Brain (organoid and tissue), 1 donor: ENCODE data around the gene OR8H1. TPM values are rescaled to one million over a fixed set of nuclear protein-coding genes. Genes with fewer than 3 reads are reported as not detected.

ENCODE experiments used
- polyA plus RNA-seq: library from polyadenylated mRNA; stranded (reverse); fragments of 350-450 nt; fragmentation: Illumina TruSeq; extraction: RNeasy Lipid Tissue Mini Kit (QIAGEN cat#74804); gene quantifications from one replicate; pipeline ENCODE4 v1.2.3, GENCODE V29; 2015; ENCODE audit warnings: low read depth, low replicate concordance; ENCODE audit not compliant: insufficient read depth

OR8H1 gene
- polyA plus RNA-seq, 1 donor from 2014 or later, result not detected

Other genes starting within 250 kb of the OR8H1 start
- not detected for gene OR8I2, start 198.9 kb downstream of the OR8H1 start, polyA plus RNA-seq
- gene OR8H2, start 188.6 kb downstream of the OR8H1 start, polyA plus RNA-seq, result not detected
- not detected for gene OR8H3, start 169.9 kb downstream of the OR8H1 start, polyA plus RNA-seq
- gene OR8J3, start 152.1 kb downstream of the OR8H1 start, polyA plus RNA-seq, result not detected
- not detected for gene OR8K5, start 131.9 kb downstream of the OR8H1 start, polyA plus RNA-seq
- not detected for gene OR5J2, start 115.6 kb downstream of the OR8H1 start, polyA plus RNA-seq
- gene OR5T2, start 58.0 kb downstream of the OR8H1 start, polyA plus RNA-seq, result not detected
- gene OR5T3, start 40.0 kb downstream of the OR8H1 start, polyA plus RNA-seq, result not detected
- not detected for gene OR5T1, start 18.1 kb downstream of the OR8H1 start, polyA plus RNA-seq
- not detected for gene OR8K3, start 22.9 kb upstream of the OR8H1 start, polyA plus RNA-seq
- not detected for gene OR8K1, start 53.8 kb upstream of the OR8H1 start, polyA plus RNA-seq
- gene OR8J1, start 62.0 kb upstream of the OR8H1 start, polyA plus RNA-seq, result not detected
- gene OR8U1, start 83.4 kb upstream of the OR8H1 start, polyA plus RNA-seq, result not detected
- not detected for gene OR5AL1, start 120.4 kb upstream of the OR8H1 start, polyA plus RNA-seq
- not detected for gene OR5M3, start 181.1 kb upstream of the OR8H1 start, polyA plus RNA-seq
- gene OR5M8, start 199.1 kb upstream of the OR8H1 start, polyA plus RNA-seq, result not detected